Left renal cortex interstitium (tissue), 4 donors: Measurements from ENCODE around the gene MAGEA4. TPM values are rescaled to one million over a fixed set of nuclear protein-coding genes. Genes with fewer than 3 reads are reported as not detected.
"Not testable (repeated sequence)": the region's sequence is repeated elsewhere in the genome, so short reads cannot be mapped to it uniquely, and the experiment has no call there.

Experiments
- DNase-seq, 4 donors: peaks; one replicate each; pipeline ENCODE4 v3.0.0-alpha.2; 2013; ENCODE audit warnings: low read depth in 4 of 4, low spot score in 2 of 4, missing footprints in 1 of 4
- polyA plus RNA-seq, 4 donors: library from polyadenylated mRNA; unstranded; fragments of 120-200 nt; gene quantifications; one replicate each; pipeline ENCODE4 v1.2.1, GENCODE V29; 2013; ENCODE audit not compliant: insufficient read length in 4 of 4

MAGEA4 gene, protein sequence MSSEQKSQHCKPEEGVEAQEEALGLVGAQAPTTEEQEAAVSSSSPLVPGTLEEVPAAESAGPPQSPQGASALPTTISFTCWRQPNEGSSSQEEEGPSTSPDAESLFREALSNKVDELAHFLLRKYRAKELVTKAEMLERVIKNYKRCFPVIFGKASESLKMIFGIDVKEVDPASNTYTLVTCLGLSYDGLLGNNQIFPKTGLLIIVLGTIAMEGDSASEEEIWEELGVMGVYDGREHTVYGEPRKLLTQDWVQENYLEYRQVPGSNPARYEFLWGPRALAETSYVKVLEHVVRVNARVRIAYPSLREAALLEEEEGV
- polyA plus RNA-seq, result not detected

DNA sequence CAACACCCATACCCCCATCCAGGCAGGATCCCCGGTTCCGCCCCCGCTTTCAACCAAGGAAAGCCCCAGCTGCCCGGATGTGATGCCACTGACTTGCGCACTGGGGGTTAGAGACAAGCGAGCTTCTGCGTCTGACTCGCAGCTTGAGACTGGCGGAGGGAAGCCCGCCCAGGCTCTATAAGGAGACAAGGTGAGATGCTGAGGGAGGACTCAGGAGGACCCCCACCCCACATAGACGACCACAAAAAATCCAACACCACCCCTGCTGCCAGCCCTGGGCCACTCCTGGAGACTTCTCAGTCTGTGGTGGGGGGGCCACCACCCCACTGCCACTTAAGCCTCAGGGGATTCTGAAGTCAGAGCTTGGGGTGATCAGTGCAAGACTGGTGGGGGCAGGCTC, at the start of gene MAGEA4:
Gene MAGEA4, plus strand, starts transcription at position 110 of the 400 bp plus-strand sequence. CDS start 10,776 bp downstream, outside the sequence.
- DNase-seq, result no peak

DNA sequence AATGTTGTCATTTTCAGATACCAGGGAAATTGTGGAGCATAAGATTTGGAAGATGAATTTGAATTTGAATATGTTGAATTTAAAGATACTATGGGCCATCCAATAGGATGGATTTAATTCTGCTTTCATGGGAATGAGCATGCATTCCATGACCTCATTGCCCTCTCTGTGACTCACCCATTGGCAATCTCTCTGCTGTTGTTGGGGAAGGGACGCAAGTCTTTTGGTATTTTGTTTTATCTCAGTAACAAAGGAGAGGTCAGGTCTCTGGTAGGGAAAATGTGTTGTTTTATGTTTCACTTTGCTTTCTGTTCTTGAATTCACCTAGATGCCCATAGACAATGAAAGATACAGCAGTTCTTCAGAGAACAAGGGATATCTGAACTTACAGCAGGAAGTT, 42.1 kb upstream of the MAGEA4 start:
- no peak for DNase-seq

DNA sequence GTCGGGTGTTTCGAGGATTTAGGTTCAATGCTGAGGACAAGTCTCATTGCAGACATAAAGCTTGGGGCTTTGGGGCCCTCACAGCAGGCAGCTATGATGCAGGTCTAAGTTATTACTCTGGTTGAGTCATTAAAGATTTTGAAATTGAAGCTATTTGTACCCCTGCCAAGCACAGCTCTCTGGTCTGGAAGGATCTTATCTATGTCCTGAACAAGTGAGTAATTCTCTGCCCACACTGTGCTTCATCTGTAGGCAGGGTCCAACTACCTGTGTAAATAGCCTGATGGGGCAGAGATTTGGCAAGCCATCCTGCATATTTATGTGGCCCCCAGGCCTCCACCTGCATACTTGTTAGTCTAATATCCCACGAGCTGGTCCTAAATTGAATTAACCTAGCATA, 41.4 kb upstream of the MAGEA4 start:
- DNase-seq, result no peak

DNA sequence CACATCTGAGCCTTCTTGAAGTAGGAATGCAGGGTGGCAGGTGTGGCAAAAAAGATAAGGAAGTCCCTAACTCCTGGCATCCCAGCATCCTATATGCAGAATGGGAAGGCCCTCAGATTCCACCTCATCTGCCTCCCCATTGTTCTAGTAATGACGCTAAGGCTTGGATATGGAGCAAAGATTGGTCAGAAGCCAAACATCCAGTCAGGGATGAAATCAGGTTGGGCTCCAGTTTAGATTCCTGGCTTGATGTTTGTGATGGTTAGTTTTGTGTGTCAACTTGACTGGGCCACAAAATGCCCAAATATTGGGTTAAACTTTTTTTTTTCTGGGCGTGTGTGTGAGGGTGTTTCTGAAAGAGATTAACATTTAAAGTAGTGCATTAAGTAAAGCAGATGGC, 39.6 kb upstream of the MAGEA4 start:
- no peak for DNase-seq

DNA sequence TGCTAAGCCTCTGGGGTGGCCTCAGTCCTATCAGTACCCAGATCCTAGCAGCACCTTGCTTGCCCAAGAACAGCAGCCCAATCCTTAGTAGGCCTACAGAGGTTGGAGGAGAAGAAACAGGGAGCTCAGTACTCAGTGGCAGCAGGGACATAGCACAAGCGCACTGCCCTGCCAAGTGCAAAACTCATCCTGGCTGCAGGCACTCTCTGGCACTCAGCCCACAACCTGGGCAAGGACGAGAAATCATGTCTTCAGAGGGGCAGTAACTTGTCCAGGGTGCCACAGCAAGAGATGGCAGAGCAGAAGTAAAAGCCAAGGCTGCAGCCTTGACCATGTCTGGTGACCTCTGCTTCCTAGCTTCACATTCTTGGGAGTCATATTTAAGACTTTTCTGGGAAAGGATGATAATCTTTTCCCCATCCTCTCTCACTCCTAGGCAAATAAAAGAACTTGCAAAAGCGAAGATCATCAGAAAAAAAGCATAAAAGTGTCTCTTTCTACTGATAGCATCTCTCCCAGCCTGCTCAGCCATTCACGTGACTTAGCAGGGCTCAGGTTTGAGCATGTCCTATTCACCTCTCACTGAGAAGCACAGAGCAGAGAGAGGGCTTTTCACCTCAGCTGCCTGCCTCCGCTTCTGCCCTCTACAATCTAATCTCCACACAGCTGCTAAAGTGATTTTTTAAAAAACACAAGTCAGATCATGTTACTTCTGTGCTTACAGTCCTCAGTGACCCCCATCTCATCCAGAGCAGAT, 37.2 kb upstream of the MAGEA4 start:
- DNase-seq, result no peak

DNA sequence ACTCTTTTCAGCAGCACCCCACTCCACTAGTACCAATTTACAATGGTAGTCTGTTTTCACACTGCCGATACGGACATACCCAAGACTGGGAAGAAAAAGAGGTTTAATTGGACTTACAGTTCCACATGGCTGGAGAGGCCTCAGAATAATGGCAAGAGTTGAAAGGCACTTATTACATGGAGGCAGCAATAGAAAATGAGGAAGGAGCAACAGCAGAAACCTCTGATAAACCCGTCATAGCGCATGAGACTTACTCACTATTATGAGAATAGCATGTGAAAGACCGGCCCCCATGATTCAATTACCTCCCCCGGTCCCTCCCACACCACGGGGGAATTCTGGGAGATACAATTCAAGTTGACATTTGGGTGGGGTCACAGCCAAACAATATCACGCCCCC, 34.1 kb upstream of the MAGEA4 start:
- no peak for DNase-seq

DNA sequence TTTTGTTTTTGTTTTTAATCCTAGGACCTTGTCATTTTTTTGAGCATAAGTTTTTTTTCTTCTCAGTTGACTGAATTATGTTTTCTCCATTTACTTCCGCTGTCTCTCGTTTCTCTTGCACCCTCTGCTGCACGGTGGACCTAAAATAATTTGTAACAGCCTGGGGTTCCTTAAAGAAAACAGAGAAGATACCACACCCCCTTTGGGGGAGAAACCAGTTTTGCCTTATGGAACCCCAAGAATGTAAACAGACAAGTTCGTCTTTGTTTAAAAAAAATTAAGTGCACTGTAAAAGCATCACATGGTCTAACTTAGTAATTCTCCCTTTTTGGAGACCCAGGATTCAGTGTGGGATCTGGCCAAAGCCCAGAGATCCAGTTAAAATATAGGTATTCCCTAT, 32.8 kb upstream of the MAGEA4 start:
- no peak for DNase-seq

DNA sequence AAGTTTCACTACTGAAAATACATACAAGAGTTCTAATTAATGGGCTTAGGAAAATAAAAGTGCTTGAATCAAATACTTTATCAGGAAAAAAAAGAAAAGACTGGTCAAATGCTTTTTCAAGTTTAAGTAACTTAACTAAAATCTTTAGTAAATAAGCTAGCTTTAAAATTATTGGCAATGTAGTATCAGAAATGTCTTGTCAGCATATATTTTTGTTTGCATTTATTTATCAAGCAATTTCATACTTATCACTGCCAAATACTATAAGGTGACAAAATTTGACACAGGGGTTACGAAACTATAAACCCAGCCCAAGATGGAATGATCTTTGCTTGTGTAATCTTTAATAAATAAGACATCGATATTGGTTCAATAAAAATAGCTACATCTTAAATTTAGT, 31.8 kb upstream of the MAGEA4 start:
- DNase-seq, result no peak

DNA sequence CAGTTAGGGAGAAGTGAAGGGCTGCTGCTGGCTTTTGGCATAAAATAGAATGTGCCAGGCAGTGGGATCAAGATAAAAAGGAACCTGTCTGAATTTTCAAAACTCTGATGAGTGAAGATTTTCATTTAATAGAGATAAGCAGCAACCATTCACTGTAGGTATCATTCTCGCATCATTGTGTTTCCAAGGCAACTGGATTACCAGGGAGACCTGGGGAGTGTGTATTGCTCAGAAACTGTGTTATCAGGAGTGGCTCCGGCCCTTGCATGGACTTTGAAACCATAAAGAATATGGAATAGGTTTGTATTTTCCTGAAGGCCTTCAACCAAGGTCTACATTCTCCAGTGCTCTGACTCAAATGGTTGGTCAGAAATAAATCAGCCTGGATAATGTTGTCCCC, 23.3 kb upstream of the MAGEA4 start:
- no peak for DNase-seq

DNA sequence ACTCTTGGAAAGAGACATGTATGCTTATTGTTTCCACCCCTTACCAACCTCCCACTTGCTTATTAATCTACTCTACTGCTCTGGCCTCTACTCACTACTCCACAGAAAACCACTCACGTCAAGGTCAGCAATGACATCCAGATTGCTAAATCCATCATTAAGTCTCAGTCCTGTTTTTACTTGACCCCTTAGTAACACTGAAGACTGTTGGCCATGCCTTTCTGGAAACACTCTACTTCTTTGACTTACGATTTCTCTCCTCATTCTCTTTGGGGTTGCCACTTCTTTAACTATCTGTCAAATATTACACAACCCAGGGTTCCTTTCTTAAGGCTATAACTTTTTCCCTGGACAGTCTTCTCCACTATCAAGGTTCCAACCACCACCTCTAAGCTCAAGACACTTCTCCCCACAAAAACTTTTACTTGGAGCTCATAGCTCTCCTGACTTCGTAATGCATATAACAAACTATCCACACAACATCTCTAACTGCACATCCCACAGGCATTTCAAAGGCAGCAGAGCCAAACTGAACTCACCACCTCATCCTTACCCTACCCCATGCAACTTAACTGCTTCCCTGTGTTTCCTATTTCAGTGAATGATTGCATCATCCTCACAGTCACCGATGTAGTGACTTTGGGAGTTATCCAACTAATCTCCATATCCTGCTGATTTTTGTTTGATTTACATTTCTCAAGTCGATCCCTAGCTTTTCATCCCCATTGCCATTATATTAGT, 15.8 kb upstream of the MAGEA4 start:
- no peak for DNase-seq

DNA sequence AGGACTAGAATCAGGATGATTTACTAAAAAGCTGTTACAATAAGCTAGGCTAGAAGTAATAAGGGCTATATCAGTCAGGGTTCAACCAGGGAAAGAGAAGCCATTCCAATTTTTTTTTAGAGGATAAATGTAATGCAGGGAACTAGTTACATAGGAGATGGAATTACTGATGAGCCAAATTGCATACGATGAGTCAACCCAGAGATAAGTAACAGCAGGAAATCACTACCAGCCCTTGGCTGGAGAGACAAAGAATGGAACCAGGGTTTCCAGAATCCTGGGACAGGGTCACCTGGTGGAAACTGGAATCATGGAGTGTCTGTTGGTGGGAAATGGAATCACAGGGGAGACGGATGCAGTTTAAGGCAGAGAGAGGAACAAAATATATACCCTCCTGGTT, 13.1 kb upstream of the MAGEA4 start:
- DNase-seq, result no peak

DNA sequence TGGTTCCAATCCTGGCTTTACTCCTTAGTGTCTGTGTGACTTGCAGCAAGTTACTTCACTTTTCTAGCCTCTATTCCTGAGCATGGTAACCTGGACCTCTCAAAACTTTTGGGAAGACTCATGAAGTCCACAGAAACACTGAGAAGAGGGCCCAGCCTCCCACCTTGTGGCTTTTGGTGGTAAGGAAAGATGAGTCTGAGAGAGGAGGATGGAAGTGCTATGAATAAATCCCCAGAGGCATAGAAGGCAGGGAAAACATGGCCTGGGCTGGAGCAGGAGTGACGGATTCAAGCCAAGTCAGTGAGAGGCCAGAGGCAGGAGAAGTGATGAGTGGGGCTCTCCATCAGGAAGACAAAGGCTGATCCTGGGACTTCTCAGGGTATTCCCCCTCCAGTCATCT, 10.9 kb upstream of the MAGEA4 start:
- no peak for DNase-seq

DNA sequence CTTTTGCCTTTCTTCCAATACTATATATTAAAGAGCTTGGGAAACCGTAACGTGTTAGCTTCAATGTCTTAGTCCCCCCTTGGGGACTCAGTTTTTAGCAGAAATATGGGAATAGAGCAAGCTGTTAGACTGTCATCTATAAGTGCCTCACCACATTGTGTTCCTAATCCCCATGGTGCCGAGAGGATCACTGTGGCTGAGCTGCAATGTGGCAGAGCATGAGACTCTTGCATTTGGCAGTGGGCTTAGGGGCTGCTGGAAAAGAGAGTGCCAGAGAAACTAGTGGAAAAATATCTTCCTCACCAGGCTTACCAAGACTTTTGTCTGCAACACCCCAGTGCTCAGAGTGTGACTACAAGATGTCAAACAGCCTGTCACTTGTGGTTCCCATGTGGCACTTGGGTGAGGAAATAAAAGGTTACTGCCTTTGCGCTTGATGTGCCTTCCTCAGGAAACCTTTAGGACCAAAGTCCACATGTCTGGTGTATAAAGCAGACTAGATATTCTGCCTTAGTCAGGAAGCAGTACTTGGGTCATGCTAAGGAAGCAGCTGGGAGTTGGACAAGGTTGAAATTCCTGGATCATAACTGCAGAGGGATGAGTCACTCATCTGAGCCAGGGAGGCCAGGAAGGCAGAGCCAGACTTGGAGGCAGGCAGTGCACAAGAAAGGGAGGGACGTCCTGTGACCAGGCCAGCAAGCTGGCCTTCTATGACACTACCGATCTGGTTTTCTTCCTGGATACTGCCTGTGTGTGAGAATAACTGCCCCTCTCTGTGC, 9.7 kb upstream of the MAGEA4 start:
- no peak for DNase-seq

DNA sequence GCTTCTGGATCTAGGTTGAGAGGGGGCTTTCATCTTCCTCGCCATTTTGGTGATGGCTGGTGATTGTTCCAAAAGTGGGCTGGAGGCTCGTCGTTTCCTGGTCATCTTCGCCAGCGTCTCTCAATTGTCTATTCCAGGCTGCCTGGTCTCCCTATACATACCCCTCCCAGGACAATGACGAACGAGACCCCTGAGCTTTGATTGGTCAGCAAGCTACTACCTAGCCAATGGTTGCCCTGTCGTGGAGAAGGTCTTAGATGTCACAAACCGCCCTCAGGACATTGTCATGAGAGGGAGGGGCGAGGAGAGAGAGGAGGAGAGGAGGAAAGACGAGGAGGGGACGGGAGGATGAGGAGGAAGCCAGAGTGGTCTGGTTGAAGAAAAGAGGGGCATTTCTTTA, 7.7 kb upstream of the MAGEA4 start:
- DNase-seq, result no peak

DNA sequence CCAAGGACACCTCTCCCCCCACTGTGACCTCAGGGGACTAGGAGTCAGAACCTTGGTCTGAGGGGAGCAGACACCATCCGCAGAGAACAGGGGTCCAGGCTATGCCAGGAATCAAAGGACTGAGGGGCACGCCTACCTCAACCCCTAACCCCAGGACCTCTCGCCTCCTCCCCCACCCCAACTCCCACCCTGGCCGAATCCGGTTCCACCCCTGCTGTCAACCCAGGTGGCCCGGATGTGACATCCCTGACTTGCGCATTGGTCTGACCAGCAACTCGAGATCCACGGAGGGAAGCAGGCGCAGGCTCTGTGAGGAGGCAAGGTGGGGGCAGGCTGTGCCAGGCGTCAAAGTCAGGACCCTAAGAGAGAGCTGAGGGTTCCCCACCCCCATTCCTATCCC, 468 bp upstream of the MAGEA4 start:
- no peak for DNase-seq

DNA sequence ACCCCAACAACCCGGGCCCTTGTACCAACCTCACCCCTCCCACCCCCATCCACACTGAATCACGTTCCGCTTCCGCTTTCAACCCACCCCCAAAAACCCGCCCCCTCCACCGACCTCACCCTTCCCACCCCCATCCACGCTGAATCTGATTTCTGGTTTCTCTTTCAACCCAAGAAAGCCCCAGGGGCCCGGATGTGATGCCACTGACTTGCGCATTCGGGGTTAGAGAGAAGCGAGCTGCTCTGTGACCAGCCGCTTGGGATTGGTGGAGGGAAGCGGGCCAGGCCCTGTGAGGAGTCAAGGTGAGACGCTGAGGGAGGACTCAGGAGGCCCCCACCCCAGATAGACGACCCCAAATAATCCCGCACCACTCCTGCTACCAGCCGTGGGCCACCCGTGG, 6.0 kb downstream of the MAGEA4 start:
- not testable (repeated sequence) for DNase-seq

DNA sequence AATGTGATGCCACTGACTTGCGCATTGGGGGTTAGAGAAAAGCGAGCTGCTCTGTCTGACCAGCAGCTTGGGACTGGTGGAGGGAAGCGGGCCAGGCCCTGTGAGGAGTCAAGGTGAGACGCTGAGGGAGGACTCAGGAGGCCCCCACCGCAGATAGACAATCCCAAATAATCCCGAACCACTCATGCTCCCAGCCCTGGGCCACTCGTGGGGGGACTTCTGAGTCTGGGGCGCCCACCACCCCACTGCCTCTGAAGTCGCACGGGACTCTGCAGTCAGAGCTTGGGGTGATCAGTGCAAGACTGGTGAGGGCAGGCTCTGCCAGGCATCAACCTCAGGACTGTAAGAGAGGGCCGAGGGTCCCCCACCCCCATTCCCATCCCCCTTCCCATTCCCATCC, 6.9 kb downstream of the MAGEA4 start:
- DNase-seq, result no peak

DNA sequence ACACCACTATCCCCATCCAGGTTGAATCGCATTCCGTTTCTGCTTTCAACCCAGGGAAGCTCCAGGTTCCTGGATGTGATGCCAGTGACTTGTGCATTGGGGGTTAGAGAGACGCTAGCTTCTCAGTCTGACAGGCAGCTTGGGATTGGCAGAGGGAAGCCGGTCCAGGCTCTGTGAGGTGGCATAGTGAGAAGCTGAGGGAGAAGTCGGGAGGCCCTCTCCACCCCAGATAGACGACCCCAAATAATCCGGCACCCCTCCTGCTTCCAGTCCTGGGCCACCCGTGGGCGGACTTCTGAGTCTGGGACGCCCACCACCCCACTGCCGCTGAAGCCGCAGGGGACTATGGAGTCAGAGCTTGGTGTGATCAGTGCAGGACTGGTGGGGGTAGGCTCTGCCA, 7.4 kb downstream of the MAGEA4 start:
- no peak for DNase-seq

DNA sequence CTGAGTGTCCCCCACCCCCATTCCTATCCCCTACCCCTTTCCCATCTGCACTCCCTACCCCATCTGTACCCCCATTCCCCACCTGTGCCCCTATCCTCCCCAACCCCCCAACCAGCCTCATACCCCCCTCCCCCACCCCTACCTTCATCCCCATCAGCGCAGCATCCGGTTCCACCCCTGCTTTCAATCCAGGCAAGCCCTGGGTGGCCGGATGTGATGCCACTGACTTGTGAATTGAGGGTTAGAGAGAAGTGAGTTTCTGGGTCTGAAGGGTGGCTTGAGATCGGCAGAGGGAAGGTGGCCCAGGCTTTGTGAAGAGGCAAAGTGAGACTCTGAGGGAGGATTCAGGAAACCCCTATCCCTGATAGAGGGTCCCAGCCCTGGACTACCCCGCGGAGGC, 7.8 kb downstream of the MAGEA4 start:
- DNase-seq, result no peak

DNA sequence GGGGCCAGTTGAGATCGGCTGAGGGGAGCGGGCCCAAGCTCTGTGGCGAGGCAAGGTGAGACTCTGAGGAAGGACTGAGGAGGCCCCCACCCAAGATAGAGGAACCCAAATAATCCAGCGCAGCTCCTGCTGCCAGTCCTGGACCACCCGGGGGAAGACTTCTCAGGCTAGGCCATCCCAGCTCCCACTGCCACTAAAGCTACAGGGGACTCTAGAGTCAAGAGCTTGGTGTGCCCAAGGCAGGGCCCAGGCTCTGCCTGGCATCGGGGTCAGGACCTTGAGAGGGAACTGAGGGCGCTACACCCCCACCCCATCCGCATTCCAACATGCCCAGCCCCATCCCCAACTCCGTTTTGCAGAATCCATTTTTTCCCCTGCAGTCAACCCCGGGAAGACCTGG, 8.6 kb downstream of the MAGEA4 start:
- no peak for DNase-seq

DNA sequence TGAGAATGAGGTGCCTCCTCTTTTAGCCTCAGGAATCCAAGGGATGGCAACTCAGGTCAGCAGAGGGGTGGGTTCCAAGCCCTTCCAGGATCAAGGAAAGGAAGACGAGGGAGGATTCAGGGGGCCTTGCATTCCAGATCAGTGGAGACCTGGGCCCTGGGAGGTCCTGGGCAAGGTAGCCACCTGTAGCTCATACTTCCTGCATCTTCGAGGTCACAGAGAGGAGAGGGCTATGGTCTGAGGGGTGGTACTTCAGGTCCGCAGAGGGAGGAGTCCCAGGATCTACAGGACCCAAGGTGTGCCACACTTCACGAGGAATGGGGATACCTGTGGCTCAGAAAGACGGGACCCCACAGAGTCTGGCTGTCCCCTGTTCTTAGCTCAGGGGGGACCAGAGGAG, 9.2 kb downstream of the MAGEA4 start:
- DNase-seq, result no peak
